GM21528 (cell line): ENCODE results near the gene TRPM3.
A peak's percentile ranks its signal among the peaks of the same experiment; 100 is the strongest.

Experiments
- ATAC-seq: cut with Tn5 transposase; IDR thresholded peaks from one replicate; pipeline ENCODE4 v1.9.1; 2021; ENCODE audit warnings: mild to moderate bottlenecking, moderate library complexity; ENCODE audit not compliant: unreplicated experiment, low FRiP score

The TRPM3 gene

GRCh38 chr9:70504834-70505233, 616.6 kb downstream of the TRPM3 start:
- no peak for ATAC-seq

GRCh38 chr9:70502690-70503089, 618.7 kb downstream of the TRPM3 start:
- no peak for ATAC-seq

- ATAC-seq = no peak
These were observed 620.6 kb downstream of the TRPM3 start for GRCh38 chr9:70500793-70501192.

- ATAC-seq = no peak
These were observed 621.8 kb downstream of the TRPM3 start for GRCh38 chr9:70499621-70500020.

GRCh38 chr9:70498866-70499265, 622.6 kb downstream of the TRPM3 start:
- ATAC-seq = no peak

- ATAC-seq = no peak
These were observed 625.2 kb downstream of the TRPM3 start for GRCh38 chr9:70496244-70496643.

GRCh38 chr9:70495514-70495913, 625.9 kb downstream of the TRPM3 start:
- ATAC-seq = no peak

GRCh38 chr9:70494221-70494620, 627.2 kb downstream of the TRPM3 start:
- no peak for ATAC-seq

- no peak for ATAC-seq
These were observed 628.4 kb downstream of the TRPM3 start for GRCh38 chr9:70493029-70493428.

- ATAC-seq = no peak
These were observed 629.1 kb downstream of the TRPM3 start for GRCh38 chr9:70492319-70492777.

- ATAC-seq = no peak
These were observed 629.7 kb downstream of the TRPM3 start for GRCh38 chr9:70491426-70492318.

GRCh38 chr9:70490478-70490877, 630.9 kb downstream of the TRPM3 start:
- no peak for ATAC-seq

GRCh38 chr9:70488793-70489105, 632.7 kb downstream of the TRPM3 start:
- no peak for ATAC-seq

- no peak for ATAC-seq
These were observed 633.2 kb downstream of the TRPM3 start for GRCh38 chr9:70488098-70488792.

- no peak for ATAC-seq
These were observed 635.3 kb downstream of the TRPM3 start for GRCh38 chr9:70486127-70486526.

- no peak for ATAC-seq
These were observed 636.1 kb downstream of the TRPM3 start for GRCh38 chr9:70485273-70485858.

- peak; percentile 58 for ATAC-seq
These were observed 636.9 kb downstream of the TRPM3 start for GRCh38 chr9:70484232-70485130.

- no peak for ATAC-seq
These were observed 640.0 kb downstream of the TRPM3 start for GRCh38 chr9:70481471-70481870.

- no peak for ATAC-seq
These were observed 640.9 kb downstream of the TRPM3 start for GRCh38 chr9:70480405-70480980.

- no peak for ATAC-seq
These were observed 641.5 kb downstream of the TRPM3 start for GRCh38 chr9:70479880-70480291.
